ENCODE results near the gene CHSY3. TPM values are rescaled to one million over a fixed set of nuclear protein-coding genes. Genes with fewer than 3 reads are reported as not detected.

Gene CHSY3
- total and polyA plus RNA-seq, 3 donors from 2014 or later = 1.3 to 4.8 (median 2.4) TPM

DNA sequence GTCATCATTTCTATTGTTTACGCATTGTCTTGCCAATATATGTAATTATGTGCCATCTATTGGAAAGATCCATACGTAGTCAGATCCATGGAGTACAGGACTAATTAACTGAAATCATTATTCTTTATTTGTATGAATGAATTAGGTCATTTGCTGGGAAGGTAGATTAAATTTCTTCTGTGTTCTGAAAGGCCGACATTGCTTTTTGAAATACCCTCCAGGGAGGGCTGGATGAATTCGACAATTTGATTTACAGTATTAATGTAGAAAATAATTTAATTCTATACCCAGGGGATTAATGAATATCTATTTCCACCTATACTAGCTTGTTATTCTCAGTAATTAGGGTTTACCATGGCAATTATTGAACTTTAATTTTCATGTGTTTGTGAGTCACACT, 117.6 kb downstream of the CHSY3 start:
- Histone ChIP-seq H3K4me3 (no peak overlapping the region), H3K9me3 (no peaks in the 10 kb centered on the region), H3K27me3 (no peaks in the 10 kb centered on the region), H3K27ac (no peak overlapping the region), H3K4me1 (no peaks in the 10 kb centered on the region), H3K36me3 (ENCODE audit: low read depth, missing control alignments) (no peaks in the 10 kb centered on the region)
- WGBS, 2 donors = 92 to 93% methylated on average over 4 of the region's 4 CpGs
- DNase-seq = no peak
- intact Hi-C loops (cut with DNase I; ENCODE audit: low total_unique reads) = no loop called here
- TF ChIP-seq, protein P1, sequence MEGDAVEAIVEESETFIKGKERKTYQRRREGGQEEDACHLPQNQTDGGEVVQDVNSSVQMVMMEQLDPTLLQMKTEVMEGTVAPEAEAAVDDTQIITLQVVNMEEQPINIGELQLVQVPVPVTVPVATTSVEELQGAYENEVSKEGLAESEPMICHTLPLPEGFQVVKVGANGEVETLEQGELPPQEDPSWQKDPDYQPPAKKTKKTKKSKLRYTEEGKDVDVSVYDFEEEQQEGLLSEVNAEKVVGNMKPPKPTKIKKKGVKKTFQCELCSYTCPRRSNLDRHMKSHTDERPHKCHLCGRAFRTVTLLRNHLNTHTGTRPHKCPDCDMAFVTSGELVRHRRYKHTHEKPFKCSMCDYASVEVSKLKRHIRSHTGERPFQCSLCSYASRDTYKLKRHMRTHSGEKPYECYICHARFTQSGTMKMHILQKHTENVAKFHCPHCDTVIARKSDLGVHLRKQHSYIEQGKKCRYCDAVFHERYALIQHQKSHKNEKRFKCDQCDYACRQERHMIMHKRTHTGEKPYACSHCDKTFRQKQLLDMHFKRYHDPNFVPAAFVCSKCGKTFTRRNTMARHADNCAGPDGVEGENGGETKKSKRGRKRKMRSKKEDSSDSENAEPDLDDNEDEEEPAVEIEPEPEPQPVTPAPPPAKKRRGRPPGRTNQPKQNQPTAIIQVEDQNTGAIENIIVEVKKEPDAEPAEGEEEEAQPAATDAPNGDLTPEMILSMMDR (IDR thresholded peaks at IDR 0.05) = no peak
- no peak for TF ChIP-seq POLR2A (IDR thresholded peaks at IDR 0.05)

- TF ChIP-seq POLR2A (IDR thresholded peaks at IDR 0.05) = no peak
- TF ChIP-seq, protein P1 (IDR thresholded peaks at IDR 0.05) = no peak
- H3K4me1 ChIP-seq = no peaks in the 10 kb centered on the region
- no peaks in the 10 kb centered on the region for H3K36me3 ChIP-seq (ENCODE audit: low read depth, missing control alignments)
- intact Hi-C loops (cut with DNase I; ENCODE audit: low total_unique reads) = no loop called here
- H3K27me3 ChIP-seq = no peaks in the 10 kb centered on the region
- 81 to 85% methylated on average over 3 of the region's 3 CpGs for WGBS, 2 donors
- no peaks in the 10 kb centered on the region for H3K9me3 ChIP-seq
- no peak for DNase-seq
- no peak overlapping the region for H3K27ac ChIP-seq
- H3K4me3 ChIP-seq = no peak overlapping the region
Observed at GRCh38 chr5:130023604-130024003, 119.3 kb downstream of the CHSY3 start.

GRCh38 chr5:130024006-130024405, 119.7 kb downstream of the CHSY3 start:
- no peak overlapping the region for H3K27ac ChIP-seq
- TF ChIP-seq, protein P1 (IDR thresholded peaks at IDR 0.05) = no peak
- no peak for TF ChIP-seq POLR2A (IDR thresholded peaks at IDR 0.05)
- H3K9me3 ChIP-seq = no peaks in the 10 kb centered on the region
- no peaks in the 10 kb centered on the region for H3K36me3 ChIP-seq (ENCODE audit: low read depth, missing control alignments)
- no peak overlapping the region for H3K4me3 ChIP-seq
- H3K27me3 ChIP-seq = no peaks in the 10 kb centered on the region
- intact Hi-C loops (cut with DNase I; ENCODE audit: low total_unique reads) = no loop called here
- DNase-seq = no peak
- no peaks in the 10 kb centered on the region for H3K4me1 ChIP-seq

- Histone ChIP-seq H3K9me3 (no peaks in the 10 kb centered on the region), H3K36me3 (ENCODE audit: low read depth, missing control alignments) (no peaks in the 10 kb centered on the region), H3K27ac (no peak overlapping the region), H3K4me1 (no peaks in the 10 kb centered on the region), H3K4me3 (no peak overlapping the region), H3K27me3 (no peaks in the 10 kb centered on the region)
- intact Hi-C loops (cut with DNase I; ENCODE audit: low total_unique reads) = no loop called here
- no peak for TF ChIP-seq POLR2A (IDR thresholded peaks at IDR 0.05)
- TF ChIP-seq, protein P1 (IDR thresholded peaks at IDR 0.05) = no peak
- DNase-seq = no peak
- 88 to 100% methylated on average over 1 of the region's 1 CpG for WGBS, 2 donors
Observed at GRCh38 chr5:130025511-130025910, 121.2 kb downstream of the CHSY3 start.

DNA sequence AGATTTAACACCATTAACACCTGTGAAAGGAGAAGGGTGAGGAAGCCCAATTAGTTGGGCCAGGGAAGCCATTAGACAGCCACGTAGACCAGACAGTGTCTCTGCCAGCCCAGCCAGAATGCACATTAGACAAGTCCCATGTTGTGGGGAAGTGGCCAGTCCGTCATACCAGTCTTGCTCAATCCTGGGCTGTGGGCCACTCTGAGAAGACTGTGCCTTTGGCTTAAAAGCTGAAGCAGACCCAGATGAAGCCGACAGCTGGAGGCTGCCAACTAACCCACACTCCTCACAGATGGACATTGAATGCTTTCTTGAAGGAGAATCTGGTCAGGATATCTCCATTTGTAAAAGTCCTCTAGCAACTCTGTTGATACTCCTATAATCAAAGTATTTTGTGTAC, 128.5 kb downstream of the CHSY3 start:
- H3K9me3 ChIP-seq = no peaks in the 10 kb centered on the region
- no peaks in the 10 kb centered on the region for H3K4me1 ChIP-seq
- no peaks in the 10 kb centered on the region for H3K27me3 ChIP-seq
- H3K27ac ChIP-seq = no peak overlapping the region
- WGBS, 2 donors = 86 to 89% methylated on average over 3 of the region's 3 CpGs
- peak; percentile 20 for DNase-seq
- no peaks in the 10 kb centered on the region for H3K36me3 ChIP-seq (ENCODE audit: low read depth, missing control alignments)
- no peak overlapping the region for H3K4me3 ChIP-seq
- TF ChIP-seq POLR2A (IDR thresholded peaks at IDR 0.05) = no peak
- TF ChIP-seq, protein P1 (IDR thresholded peaks at IDR 0.05) = no peak
- intact Hi-C loops (cut with DNase I; ENCODE audit: low total_unique reads) = no loop called here
